Endometrial microvascular endothelial cells (primary cell): ENCODE measurements around the gene CD226. TPM values are rescaled to one million over a fixed set of nuclear protein-coding genes. Genes with fewer than 3 reads are reported as not detected.
"Not testable (repeated sequence)": the region's sequence is repeated elsewhere in the genome, so short reads cannot be mapped to it uniquely, and the experiment has no call there.

Source experiments
- in situ Hi-C: cut with HindIII; loops from 2 replicates; pipeline ENCODE4 v1.10.0; 2017; ENCODE audit warnings: low sequenced_read_pairs, low pct_unique_long_range_greater_than_20kb; ENCODE audit errors: inconsistent ontology term
- total RNA-seq: library from RNA; depleted of rRNA; stranded (reverse); fragments of >200 nt; gene quantifications from one replicate; pipeline ENCODE4 v1.2.3, GENCODE V29; 2015; ENCODE audit errors: inconsistent ontology term

Gene CD226
- total RNA-seq, 1 donor from 2014 or later = not detected

DNA sequence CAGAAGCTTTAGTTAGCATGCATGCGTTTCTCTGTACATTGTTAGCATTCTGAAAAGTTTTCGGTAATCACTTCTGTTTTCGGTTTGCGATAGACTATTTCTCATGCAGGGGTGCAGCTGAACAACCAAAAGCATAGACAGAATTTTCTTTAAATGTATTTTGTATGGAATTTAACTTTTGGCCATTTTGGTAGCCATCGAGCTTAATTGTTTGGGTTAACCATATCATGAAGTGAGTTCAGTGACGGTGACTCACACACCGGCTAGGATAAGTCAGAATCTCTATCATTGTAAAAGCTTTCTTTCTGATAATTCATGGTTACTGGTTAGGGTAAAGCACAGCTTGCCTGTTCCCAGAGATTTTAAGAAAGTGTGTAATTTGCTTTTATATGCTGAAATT is 107.2 kb downstream of the CD226 start:
- in situ Hi-C loops = no loop called here

DNA sequence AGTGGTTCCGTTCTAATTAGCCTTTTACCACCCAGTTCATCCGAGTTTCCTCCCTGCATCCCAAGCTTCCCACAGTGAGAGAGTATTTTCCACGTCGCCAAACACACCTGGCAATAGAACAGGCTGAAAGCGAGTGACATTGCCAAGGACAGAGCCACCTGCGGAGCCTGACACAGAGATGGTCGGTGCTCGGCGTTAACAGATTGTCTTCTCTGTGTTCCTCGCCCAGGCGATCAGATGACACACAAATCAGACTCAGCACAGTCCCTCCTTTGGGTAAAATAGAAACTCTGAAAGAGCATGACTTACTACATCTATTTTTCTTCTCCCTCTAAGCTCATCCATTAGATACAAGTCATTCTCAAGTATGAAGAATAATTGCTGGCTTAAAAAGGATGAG is 107.7 kb downstream of the CD226 start:
- in situ Hi-C loops = no loop called here

DNA sequence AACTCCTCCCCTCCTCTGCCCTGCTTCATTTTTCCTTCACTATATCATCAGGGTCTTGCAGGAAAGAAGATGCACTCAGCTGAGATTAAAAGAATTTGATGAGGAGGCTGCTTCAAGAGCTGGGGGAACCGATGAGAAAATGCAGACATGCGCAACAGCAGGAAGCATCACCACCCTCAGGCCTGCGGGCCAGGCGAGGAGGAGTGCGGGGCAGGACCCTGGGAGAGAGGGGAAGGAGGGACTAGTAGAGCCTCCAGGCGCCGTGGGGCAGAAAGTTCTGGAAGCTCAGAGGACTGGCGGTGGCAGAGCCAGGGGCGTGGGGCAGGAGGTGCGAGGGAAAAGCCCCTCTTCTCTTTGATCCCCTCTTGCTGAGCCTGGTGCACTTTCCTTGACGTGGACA is 108.2 kb downstream of the CD226 start:
- in situ Hi-C loops = no loop called here

DNA sequence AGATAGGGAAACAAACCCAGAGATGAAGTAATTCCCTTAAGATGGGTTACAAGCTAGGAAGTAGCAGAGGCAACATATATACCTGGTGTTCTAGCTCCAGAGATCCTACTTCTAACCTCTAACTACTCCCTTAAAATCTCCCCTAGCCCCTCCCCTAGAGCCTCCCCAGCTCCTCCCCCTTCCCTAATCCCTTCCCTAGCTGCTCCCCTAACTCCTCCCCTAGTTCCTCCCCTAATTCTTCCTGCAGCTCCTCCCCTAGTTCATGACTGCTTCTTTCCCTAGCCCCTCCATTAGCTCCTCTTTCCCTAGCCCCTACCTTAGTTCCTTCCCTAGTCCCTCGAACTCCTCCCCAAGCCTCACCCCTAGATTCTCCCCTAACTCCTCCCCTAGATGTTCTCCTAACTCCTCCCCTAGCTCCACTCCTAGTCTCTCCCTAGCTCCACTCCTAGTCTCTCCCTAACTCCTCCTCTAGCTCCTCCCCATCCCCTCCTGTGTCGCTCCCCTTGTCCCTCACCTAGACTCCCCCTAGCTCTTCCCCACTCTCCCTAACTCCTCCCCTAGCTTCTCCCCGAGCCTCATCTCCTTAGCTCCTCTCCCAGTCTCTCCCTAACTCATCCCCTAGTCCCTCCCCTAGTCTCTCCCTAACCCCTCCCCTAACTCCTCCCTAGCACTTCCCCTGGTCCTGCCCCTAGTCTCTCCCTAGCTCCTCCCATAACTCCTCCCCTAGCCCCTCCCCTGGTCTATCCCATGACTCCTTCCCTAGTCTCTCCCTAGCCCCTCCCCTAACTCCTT is 108.9 kb downstream of the CD226 start:
- in situ Hi-C loops = no loop called here

DNA sequence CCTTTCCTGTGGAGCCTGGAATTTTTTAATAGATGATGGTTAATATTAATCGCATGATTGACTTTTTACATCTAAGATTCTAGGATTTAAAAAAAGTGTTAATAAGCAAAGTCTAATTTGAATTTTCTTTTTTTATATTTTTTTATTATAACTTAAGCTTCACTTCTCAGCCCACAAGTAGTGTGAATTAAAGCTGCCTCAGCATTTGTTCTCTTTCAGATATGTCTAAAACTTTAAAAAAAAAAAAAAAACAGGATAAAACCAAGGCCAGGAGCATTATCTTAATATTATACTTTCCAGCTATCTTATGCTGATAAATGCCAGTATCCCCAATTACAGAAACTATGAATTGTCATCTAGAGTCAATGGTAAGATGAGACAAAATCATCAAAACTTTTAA is 109.7 kb downstream of the CD226 start:
- in situ Hi-C loops = no loop called here

DNA sequence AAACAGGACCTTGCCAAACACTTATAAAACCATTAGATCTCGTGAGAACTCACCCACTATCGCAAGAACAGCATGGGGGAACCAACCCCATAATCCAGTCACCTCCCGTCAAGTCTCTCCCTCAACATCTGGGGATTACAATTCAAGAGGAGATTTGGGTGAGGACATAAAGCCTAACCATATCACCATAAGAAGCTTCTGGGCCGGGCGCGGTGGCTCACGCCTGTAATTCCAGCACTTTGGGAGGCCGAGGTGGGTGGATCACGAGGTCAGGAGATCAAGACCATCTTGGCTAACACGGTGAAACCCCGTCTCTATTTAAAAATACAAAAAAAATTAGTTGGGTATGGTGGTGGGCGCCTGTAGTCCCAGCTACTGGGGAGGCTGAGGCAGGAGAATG is 112.7 kb downstream of the CD226 start:
- in situ Hi-C loops = not testable (repeated sequence)

DNA sequence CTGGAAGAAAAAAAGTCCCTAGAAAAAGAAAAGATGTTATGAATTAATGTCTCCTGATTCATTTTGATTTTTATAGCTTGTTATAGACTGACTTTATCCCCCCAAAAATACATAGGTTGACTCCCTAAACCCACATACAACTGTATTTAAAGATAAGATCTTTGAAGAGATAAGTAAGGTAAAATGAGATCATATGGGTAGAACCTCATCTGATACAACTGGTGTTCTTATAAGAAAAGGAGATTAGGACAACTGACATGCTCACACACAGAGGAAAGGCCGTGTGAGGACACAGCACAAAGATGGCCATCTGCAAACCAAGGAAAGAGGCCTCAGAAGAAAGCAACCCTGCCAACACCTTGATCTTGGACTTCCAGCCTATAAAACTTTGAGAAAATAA is 117.5 kb downstream of the CD226 start:
- in situ Hi-C loops = no loop called here

DNA sequence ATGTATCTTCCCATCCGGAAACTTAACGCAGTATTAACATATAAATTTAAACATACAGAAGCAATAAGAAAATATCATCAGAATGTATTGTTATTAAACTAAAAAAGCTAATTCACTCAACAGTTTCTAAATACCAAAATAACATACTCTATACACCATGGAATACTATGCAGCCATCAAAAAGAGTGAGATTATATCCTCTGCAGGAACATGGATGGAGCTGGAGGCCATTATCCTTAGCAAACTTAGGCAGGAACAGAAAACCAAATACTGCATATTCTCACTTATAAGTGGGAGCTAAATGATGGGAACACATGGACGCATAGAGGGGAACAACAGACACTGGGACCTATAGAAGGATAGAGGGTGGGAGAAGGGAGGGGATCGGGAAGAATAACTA is 127.1 kb downstream of the CD226 start:
- in situ Hi-C loops = no loop called here

DNA sequence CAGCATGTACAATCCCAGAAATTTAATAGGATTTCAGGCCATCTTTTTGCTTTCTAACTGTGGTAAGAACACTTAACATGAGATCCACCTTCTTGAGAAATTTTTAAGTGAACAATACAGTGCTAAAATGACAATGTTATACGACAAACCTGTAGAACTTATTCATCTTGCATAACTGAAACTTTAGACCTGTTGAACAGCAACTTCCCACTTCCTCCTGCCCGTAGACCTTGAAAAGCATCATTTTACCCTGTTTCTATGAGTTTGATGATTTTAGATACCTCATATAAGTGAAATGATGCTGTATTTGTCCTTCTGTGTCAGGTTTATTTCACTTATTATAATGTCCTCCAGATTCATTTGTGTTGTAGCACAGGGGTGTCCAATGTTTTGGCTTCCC is 128.2 kb downstream of the CD226 start:
- in situ Hi-C loops = no loop called here

DNA sequence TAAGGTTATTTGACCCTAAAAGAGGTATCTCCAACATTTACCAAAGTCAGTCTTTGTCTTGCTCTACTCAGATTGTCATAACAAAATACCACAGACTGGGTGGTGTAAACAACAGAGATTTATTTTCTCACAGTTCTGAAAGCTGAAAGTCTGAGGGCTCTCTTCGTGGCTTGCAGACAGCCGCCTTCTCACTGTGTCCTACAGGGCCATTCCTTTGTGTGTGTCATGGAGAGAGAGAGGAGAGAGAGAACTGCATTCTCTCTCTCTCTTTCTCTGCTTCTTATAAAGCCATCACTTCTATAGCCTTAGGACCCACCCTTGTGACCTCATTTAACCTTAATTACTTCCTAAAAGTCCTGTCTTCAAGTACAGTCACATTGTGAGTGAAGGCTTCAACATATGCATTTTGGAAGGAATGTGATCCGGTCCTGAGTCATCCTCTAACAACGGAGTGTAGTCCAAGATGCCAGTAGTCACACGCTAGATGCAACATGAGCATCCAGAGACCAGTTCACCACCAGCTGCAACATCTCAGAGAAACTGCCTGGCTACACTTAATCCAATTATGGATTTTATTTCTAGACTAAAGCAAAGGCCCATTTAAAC is 130.2 kb downstream of the CD226 start:
- in situ Hi-C loops = no loop called here

DNA sequence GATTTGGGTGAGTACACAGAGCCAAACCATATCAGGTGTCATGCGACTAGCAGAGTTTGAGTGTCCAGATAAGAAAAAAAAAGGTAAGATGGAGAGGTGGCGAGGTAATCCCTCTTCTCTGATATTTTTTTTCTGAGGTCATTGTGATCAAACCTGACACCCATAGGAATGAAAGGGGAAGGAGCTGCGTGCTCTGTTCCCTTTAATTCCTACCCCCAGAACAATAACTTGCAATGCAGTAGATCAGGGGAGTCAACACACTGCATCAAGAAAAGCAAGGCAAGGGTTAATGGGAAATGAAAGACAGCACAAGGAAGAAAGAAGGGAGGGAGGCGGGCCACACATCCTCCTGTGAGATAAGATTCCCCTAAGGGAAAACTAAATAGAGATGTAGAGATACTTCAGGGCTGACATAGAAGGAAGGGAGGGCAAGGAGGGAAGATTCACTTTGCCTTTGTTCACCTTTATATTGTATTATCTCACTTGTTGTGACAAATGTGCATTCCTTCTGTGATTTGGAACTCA is 132.8 kb downstream of the CD226 start:
- in situ Hi-C loops = no loop called here

DNA sequence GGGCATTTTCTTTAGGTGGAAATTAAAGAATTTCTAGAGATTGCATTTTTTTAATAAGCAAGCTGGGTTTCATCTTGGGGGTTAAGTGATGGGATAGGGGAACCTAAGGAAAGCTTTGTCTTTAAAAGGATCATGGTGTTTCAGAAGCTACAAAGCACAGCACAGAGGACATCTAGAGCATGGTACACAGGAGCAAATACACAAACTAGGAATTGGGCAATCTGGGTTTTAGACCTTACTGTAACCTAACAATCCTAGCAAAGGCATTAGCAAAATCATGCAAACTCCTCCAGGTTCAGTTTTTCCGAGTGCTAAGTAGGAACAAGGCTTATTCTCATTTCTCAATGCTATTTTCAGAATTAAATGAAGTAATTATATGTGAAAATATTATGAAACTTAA is 134.1 kb downstream of the CD226 start:
- in situ Hi-C loops = no loop called here

DNA sequence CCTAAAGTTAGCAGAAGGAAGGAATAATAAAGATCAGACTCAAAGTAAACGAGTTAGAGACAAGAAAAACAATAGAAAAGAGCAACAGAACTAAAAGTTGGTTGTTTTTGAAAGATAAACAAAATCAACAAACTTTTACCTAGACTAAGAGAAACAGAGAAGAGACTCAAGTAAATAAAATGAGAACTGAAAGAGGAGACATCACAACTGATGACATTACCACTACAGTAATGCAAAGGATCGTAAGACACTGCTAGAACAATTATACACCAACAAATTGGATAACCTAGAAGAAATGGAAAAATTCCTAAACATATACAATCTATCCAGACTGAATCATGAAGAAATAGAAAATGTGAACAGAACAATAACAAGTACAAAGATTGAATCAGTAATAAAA is 139.3 kb downstream of the CD226 start:
- in situ Hi-C loops = no loop called here

DNA sequence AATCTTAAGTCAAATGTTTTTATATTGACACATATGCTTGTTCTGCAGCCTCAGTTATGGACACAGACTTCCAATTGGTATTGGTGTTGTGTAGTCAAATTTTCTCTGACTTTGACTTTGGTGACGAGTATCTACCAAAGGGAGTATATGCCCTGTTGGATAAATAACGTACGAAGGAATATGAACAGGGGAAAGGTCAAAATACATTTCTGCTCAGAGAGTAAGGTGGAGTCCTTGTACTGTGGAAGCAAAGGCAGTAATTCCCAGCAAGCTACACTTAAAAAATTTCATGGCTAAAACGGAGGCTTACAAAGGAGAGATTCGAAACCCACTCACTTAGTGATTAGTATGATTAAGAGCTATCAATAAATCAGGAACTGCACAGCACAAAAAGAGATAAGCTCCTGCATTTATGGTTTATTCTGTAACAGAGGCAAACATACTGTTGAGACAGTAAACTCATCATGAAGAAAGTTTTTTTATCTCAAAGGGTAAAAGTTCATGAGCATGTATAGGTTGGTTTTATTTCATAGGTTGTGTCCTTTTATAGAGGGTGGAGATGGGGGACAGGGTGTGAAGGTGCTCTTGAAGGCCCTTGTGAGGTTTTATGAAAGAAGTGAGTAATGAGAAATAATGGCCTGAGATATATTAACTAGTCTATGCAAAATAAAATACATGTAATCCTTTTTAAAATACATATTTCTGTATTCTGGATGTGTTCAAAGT is 142.7 kb downstream of the CD226 start:
- in situ Hi-C loops = no loop called here
